GM19397 (cell line): ENCODE data around the gene SMG9.

ENCODE experiments used
- ATAC-seq: cut with Tn5 transposase; IDR thresholded peaks from one replicate; pipeline ENCODE4 v1.9.1; 2021; ENCODE audit warnings: mild to moderate bottlenecking, moderate library complexity; ENCODE audit not compliant: unreplicated experiment

SMG9 gene

DNA sequence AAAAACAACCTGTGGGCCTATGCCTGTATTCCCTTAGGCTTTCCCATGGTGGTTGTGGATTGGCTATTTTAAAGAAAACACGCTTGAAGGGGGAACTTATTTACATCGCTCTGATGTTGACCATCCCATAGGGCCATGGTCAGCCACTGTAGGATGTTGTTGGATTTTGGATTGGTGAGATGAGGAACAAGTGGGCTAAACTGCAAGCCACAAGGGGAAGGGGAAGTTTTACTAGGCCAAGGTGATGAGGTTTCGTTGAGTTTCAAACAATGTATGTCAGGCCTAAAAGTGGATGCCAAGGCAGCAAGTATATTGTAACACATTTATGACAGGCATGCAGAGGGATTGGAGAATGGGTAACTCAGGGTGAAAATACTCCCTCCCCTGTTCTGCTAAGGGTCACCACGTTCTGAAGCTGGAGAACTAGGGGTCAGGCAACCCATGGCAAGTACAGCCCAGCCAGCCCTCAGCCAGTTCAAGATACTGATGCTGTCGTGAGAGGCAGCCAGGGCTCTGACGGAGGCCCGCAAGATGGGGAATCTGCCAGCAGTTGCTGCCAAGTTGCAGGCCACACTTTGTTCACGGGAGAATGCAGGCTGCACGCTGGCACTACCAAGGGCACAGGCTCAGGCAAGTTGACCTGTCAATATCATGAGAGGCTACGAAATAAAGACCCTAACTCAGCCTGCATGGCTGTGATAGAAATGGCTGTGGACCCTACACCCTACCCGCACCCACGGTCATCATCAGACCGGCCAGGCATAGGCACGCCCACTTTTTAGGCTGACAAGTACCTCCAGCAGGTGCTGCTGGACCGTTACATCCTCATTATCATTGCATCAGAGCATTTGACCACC, 27.8 kb downstream of the SMG9 start:
- no peak for ATAC-seq

- no peak for ATAC-seq
Observed at GRCh38 chr19:43725468-43725867, 29.3 kb downstream of the SMG9 start.

DNA sequence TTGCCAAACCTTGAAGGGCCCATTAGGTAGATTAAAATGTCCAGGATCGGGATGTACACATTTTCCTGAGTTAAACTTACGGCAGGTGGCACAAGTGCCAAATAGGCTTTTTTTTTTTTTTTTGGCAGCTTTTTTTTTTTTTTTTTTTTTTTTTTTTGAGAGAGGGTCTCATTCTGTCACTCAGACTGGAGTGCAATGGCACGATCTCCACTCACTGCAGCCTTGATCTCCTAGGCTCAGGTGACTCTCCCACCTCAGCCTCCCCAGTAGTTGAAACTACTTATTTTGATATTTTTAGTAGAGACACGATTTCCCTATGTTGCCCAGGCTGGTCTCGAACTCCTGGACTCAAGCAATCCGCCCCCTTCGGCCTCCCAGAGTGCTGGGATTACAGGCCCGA, 29.9 kb downstream of the SMG9 start:
- no peak for ATAC-seq

- ATAC-seq: no peak
Observed at GRCh38 chr19:43723588-43723987, 31.2 kb downstream of the SMG9 start.

- no peak for ATAC-seq
Observed at GRCh38 chr19:43721469-43722048, 33.2 kb downstream of the SMG9 start.

- no peak for ATAC-seq
Observed at GRCh38 chr19:43720936-43721335, 33.8 kb downstream of the SMG9 start.

- no peak for ATAC-seq
Observed at GRCh38 chr19:43719918-43720317, 34.8 kb downstream of the SMG9 start.

DNA sequence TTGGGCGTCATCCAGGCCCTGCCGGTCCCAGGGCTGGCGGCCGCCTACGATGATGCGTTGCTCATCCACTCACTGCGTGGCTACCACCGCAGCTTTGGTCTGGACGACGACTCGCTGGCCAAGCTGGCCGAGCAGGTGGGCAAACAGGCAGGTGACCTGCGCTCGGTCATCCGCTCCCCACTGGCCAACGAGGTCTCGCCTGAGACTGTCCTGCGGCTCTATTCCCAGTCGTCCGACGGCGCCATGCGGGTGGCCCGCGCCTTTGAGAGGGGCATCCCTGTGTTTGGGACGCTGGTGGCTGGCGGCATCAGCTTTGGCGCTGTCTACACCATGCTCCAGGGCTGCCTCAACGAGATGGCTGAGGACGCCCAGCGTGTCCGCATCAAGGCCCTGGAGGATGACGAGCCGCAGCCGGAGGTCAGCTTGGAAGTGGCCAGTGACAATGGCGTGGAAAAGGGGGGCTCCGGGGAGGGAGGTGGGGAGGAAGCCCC, 35.3 kb downstream of the SMG9 start:
- no peak for ATAC-seq

DNA sequence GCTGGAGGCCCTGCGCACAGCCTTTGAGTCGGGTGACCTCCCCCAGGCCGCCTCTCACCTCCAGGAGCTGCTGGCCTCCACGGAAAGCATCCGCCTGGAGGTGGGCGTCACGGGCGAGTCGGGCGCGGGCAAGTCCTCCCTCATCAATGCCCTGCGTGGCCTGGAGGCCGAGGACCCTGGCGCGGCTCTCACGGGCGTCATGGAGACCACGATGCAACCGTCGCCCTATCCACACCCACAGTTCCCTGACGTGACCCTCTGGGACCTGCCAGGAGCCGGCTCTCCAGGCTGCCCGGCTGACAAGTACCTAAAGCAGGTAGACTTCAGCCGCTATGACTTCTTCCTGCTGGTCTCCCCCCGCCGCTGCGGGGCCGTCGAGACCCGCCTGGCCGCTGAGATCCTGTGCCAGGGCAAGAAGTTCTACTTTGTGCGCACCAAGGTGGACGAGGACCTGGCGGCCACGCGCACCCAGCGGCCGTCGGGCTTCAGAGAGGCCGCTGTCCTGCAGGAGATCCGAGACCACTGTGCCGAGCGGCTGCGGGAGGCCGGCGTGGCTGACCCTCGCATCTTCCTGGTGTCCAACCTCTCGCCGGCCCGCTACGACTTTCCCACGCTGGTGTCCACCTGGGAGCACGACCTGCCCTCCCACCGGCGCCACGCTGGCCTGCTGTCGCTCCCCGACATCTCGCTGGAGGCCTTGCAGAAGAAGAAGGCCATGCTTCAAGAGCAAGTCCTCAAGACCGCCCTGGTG, 36.0 kb downstream of the SMG9 start:
- ATAC-seq: no peak

DNA sequence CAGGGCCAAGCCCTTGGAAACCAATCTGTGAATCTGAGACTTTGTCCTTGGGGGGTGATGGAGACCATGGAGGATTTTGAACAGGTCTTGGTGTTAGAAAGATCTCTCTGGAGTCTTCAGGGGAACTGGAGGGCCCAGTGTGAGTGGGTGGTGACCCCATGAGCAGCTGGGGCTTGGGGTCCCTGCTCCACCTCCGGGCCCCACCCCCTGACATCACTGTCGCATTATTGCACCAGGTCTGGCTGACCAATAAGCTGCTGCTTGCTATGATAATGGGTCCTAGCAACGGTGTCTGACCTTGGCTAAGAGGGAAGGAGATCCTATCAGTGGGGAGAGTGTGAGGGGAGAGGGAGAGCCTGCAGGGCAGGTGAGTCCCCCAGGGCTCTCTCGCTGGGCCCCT, 39.0 kb downstream of the SMG9 start, which contains the start of gene IRGC:
TSS of gene IRGC (plus strand) at position 301 of the 400 bp plus-strand sequence. CDS start 2,483 bp downstream, outside the sequence.
- no peak for ATAC-seq

GRCh38 chr19:43713208-43713607, 41.6 kb downstream of the SMG9 start:
- ATAC-seq: no peak

GRCh38 chr19:43711751-43712355, 42.9 kb downstream of the SMG9 start:
- no peak for ATAC-seq

DNA sequence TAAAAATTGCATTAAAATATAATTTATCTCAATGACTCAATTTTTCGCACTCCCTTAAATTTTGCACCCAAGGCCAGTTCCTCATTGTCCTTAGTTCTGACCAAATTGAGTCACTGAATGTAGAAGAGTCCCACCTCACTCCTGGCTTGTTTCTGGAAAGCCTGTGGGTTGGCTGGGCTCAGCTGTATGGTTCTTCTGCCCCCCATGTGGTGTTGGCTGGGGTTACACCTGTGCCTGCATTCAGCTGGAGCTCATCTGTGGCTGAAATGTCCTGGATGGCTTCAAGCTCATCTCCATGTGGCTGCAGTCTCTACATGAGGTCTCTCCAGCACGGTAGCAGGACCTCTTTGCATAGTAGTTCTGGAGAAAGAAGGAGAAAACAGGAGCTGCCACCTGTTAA, 46.0 kb downstream of the SMG9 start:
- ATAC-seq: no peak

DNA sequence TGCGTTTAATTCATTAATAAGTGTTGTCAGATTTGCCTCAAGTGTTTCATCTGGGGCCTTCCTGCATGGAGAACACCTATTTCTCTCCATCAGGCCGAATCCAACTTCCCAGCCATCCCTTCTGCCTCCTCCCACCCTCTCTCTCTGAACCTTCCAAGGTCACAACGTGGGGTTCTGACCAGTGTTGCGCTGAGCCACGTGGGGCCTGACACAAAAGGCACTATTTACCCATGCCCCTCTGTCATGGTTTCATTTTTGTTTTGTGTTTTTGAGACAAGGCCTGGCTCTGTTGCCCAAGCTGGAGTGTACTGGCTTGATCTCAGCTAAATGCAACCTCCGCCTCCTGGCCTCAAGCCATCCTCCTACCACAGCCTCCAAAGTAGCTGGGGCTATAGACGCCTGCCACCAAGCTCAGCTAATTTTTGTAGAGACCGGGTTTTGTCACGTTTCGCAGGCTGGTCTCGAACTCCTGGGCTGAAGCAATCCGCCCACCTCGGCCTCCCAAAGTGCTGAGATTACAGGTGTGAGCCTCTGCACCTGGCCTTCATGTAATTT, 47.5 kb downstream of the SMG9 start:
- ATAC-seq: no peak

- no peak for ATAC-seq
Observed at GRCh38 chr19:43705729-43706128, 49.0 kb downstream of the SMG9 start.

GRCh38 chr19:43704002-43704705, 50.6 kb downstream of the SMG9 start:
- no peak for ATAC-seq

DNA sequence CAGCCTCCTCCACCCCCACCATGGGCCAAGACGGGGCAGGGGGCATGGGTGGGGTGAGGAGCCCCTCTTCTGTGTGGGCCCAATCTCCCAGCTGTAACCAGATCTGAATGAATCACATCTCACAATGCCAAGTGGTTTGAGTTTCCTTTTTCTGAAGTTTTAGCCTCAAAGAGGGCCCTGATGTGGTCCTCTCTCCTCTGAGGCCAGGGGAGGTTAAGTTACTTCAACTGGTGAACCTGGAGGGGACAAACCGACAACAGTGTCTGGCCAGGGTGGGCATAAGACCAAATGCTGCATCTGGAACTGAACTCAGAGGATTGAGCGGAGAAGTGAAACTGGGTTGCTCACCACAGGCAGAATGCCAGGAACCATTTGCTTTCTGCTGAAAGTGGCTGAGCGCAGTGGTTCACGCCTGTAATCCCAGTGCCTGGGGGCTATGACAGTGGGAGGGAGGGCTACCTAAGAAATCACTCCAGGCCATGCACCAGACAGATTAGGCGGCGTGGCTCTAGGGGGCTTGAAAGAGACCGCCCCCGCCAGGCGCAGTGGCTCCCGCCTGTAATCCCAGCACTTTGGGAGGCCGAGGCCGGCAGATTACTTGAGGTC, 54.3 kb downstream of the SMG9 start:
- ATAC-seq: no peak

DNA sequence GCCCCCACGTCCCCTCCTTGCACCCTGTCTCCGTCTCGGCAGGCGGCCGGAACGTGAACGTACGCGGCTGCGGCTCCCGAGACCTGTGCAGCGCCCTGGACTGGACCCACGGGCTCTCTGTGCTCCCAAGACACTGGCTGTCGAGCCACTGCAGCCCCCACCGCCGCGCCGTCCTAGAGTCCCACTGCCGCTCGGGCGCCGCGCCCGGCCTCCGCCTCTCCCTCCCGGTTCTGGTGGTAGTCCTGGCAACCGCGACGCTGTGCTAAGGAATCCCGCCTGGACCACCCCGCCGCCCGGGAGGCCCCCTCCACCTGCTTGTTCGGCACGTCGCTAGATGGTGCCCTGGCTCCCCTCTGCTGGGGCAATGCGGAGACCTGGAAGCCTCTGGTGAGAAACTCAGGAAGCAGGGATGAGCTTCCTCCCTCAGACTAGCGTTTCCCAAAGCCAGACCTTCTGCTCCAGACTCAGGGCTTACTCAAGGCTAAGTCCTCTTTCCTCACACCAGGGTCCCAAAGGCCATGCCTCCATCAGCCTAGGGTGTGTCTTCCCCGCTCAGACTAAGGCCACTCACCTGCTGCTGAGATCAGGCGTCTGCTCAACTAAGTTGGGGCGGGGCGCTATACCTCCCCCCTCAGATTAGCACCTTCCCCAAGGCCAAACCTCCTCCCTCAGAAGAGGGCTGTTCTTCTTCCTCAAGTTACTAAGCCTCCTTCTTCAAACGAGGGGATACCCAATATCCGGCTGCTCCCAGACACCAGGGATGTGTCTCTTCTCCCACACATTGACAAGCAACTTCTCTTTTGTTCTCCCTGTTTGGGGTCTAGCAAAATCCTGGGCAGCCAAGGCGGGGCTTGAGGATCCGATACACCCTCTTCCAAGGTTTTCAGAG, 55.0 kb downstream of the SMG9 start:
- ATAC-seq: no peak

GRCh38 chr19:43697295-43697694, 57.5 kb downstream of the SMG9 start:
- ATAC-seq: no peak
